HL-60 (cell line): ENCODE data around the gene TROAP.
"Not testable (repeated sequence)": the region's sequence is repeated elsewhere in the genome, so short reads cannot be mapped to it uniquely, and the experiment has no call there.

ENCODE experiments used
- DNase-seq, 2 experiments: peaks; one replicate each; pipeline ENCODE4 v3.0.0-alpha.2; 2010 to 2020; ENCODE audit warnings: low read depth in 1 of 2, low spot score in 1 of 2
- H3K27ac ChIP-seq: fragments of 250-450 bp; sonication (Bioruptor Pico); replicated peaks from 2 replicates; pipeline ENCODE4 v1.5.1; 2020; ENCODE audit warnings: mild to moderate bottlenecking, moderate library complexity
- H3K27me3 ChIP-seq: fragments of 250-450 bp; sonication (Bioruptor Pico); 2 replicates; pipeline ENCODE4 v1.5.1; 2021; ENCODE audit warnings: mild to moderate bottlenecking, moderate library complexity; ENCODE audit not compliant: insufficient read depth, poor library complexity, severe bottlenecking
- H3K4me3 ChIP-seq: replicated peaks from 2 replicates; pipeline ENCODE4 v1.5.1; 2011; ENCODE audit warnings: mild to moderate bottlenecking, control low read depth, low read length; ENCODE audit not compliant: insufficient read depth
- CTCF ChIP-seq: IDR thresholded peaks from one replicate; pipeline ENCODE4 v1.5.1; 2011; ENCODE audit warnings: low read length, control low read depth, inconsistent platforms; ENCODE audit not compliant: insufficient read depth
- GABPA ChIP-seq: IDR thresholded peaks from 2 replicates; pipeline ENCODE4 v1.6.1; 2012; ENCODE audit warnings: low read depth
- POLR2AphosphoS5 ChIP-seq: IDR thresholded peaks from 2 replicates; pipeline ENCODE4 v1.6.1; 2012; ENCODE audit warnings: low read depth
- REST ChIP-seq: IDR thresholded peaks from 2 replicates; pipeline ENCODE4 v1.6.1; 2012; ENCODE audit warnings: low read depth; ENCODE audit not compliant: insufficient replicate concordance
- SPI1 ChIP-seq: IDR thresholded peaks from 2 replicates; pipeline ENCODE4 v1.6.1; 2012; ENCODE audit warnings: low read depth, mild to moderate bottlenecking, borderline replicate concordance

Gene TROAP

GRCh38 chr12:49276304-49277290, 46.5 kb upstream of the TROAP start:
- DNase-seq: no peak
- no peaks in the 10 kb centered on the region for H3K27me3 ChIP-seq
- no peak overlapping the region for H3K27ac ChIP-seq
- no peak overlapping the region for H3K4me3 ChIP-seq
- TF ChIP-seq GABPA: no peak
- TF ChIP-seq SPI1: no peak
- no peak for TF ChIP-seq POLR2AphosphoS5
- TF ChIP-seq REST: no peak
- no peak for TF ChIP-seq CTCF

GRCh38 chr12:49277466-49277865, 45.6 kb upstream of the TROAP start:
- H3K27ac ChIP-seq: no peak overlapping the region
- H3K27me3 ChIP-seq: no peaks in the 10 kb centered on the region
- DNase-seq: no peak
- TF ChIP-seq SPI1 (no peak), REST (no peak), CTCF (no peak), POLR2AphosphoS5 (no peak), GABPA (no peak)
- no peak overlapping the region for H3K4me3 ChIP-seq

- Histone ChIP-seq H3K27me3 (no peaks in the 10 kb centered on the region), H3K27ac (no peak overlapping the region), H3K4me3 (no peak overlapping the region)
- TF ChIP-seq REST (no peak), SPI1 (no peak)
- peak in 1 of 2 experiments; percentile 76 for DNase-seq
These were observed 43.3 kb upstream of the TROAP start for GRCh38 chr12:49279706-49280159.

GRCh38 chr12:49280545-49280944, 42.5 kb upstream of the TROAP start:
- H3K4me3 ChIP-seq, H3K27ac ChIP-seq, H3K27me3 ChIP-seq, DNase-seq: not testable (repeated sequence)
